Measurements from ENCODE around the gene EXOSC1. TPM values are rescaled to one million over a fixed set of nuclear protein-coding genes. Genes with fewer than 3 reads are reported as not detected.
"Not testable (repeated sequence)": the region's sequence is repeated elsewhere in the genome, so short reads cannot be mapped to it uniquely, and the experiment has no call there.

EXOSC1 gene
- total RNA-seq, 2 experiments from 2014 or later, result 43.3 to 49.2 TPM

GRCh38 chr10:97481071-97481470, 35.3 kb upstream of the EXOSC1 start:
- intact Hi-C loops (cut with micrococcal nuclease), result no loop called here
- ChIA-PET CTCF (interaction anchor here (0.6 to 1.8 kb wide), 3 partner anchors 9 to 202 kb away, joined by 3 to 4 read pairs (median 3); no protein-coding TSS in a partner anchor), POLR2A (interaction anchor here (1.2 kb wide), 1 partner anchor 16 kb away, joined by 3 read pairs; no protein-coding TSS in a partner anchor)
- TF ChIP-seq CTCF (IDR thresholded peaks at IDR 0.05), result no peak
- Mint-ChIP-seq H3K27ac (no peak overlapping the region), H3K4me1 (ENCODE audit: low read depth) (peaks cover 5% of the 10 kb centered on the region), H3K36me3 (ENCODE audit: low read depth) (peaks cover 43% of the 10 kb centered on the region), H3K4me3 (no peak overlapping the region), H3K27me3 (no peaks in the 10 kb centered on the region), H3K9me3 (no peaks in the 10 kb centered on the region)
- no peak for ATAC-seq
- no peak for DNase-seq

GRCh38 chr10:97479939-97480338, 34.1 kb upstream of the EXOSC1 start:
- no peaks in the 10 kb centered on the region for H3K27me3 Mint-ChIP-seq
- CTCF ChIA-PET, result interaction anchor here (1.8 kb wide), 1 partner anchor 10 kb away, joined by 4 read pairs; no protein-coding TSS in a partner anchor
- H3K4me3 Mint-ChIP-seq, result no peak overlapping the region
- ATAC-seq (no peak), DNase-seq (no peak)
- peaks cover 49% of the 10 kb centered on the region for H3K36me3 Mint-ChIP-seq (ENCODE audit: low read depth)
- intact Hi-C loops (cut with micrococcal nuclease), result no loop called here
- no peak for TF ChIP-seq CTCF (IDR thresholded peaks at IDR 0.05)
- H3K9me3 Mint-ChIP-seq, result no peaks in the 10 kb centered on the region
- no peak overlapping the region for H3K27ac Mint-ChIP-seq
- POLR2A ChIA-PET, result no interaction called here
- H3K4me1 Mint-ChIP-seq (ENCODE audit: low read depth), result peaks cover 8% of the 10 kb centered on the region

- CTCF ChIA-PET; POLR2A ChIA-PET; H3K4me1 Mint-ChIP-seq (ENCODE audit: low read depth); H3K4me3 Mint-ChIP-seq; H3K27me3 Mint-ChIP-seq; DNase-seq; H3K27ac Mint-ChIP-seq; H3K9me3 Mint-ChIP-seq; ATAC-seq; intact Hi-C loops (cut with micrococcal nuclease): not testable (repeated sequence)
- H3K36me3 Mint-ChIP-seq (ENCODE audit: low read depth), result peaks cover 54% of the 10 kb centered on the region
Observed at GRCh38 chr10:97479410-97479809, 33.6 kb upstream of the EXOSC1 start.

- H3K27me3 Mint-ChIP-seq, result no peaks in the 10 kb centered on the region
- no peak for DNase-seq
- ATAC-seq, result no peak
- no peak overlapping the region for H3K4me3 Mint-ChIP-seq
- H3K36me3 Mint-ChIP-seq (ENCODE audit: low read depth), result peaks cover 61% of the 10 kb centered on the region
- H3K9me3 Mint-ChIP-seq, result no peaks in the 10 kb centered on the region
- intact Hi-C loops (cut with micrococcal nuclease), result no loop called here
- ChIA-PET CTCF (interaction anchor here (1.2 to 1.4 kb wide), 2 partner anchors 11 to 96 kb away, joined by 3 to 4 read pairs; no protein-coding TSS in a partner anchor), POLR2A (interaction anchor here (1.6 to 2.7 kb wide), 2 partner anchors 8 to 11 kb away, joined by 4 to 9 read pairs; no protein-coding TSS in a partner anchor)
- H3K4me1 Mint-ChIP-seq (ENCODE audit: low read depth), result peaks cover 5% of the 10 kb centered on the region
- no peak for TF ChIP-seq CTCF (IDR thresholded peaks at IDR 0.05)
- H3K27ac Mint-ChIP-seq, result peak overlapping the region; percentile 43
Observed at GRCh38 chr10:97475936-97476594, 30.3 kb upstream of the EXOSC1 start.

- no peak overlapping the region for H3K4me3 Mint-ChIP-seq
- ATAC-seq, result no peak
- CTCF ChIA-PET, result interaction anchor here (1.2 to 1.4 kb wide), 2 partner anchors 10 to 97 kb away, joined by 4 to 5 read pairs; no protein-coding TSS in a partner anchor
- H3K27ac Mint-ChIP-seq, result no peak overlapping the region
- no peak for TF ChIP-seq CTCF (IDR thresholded peaks at IDR 0.05)
- no peak for DNase-seq
- H3K4me1 Mint-ChIP-seq (ENCODE audit: low read depth), result peaks cover 5% of the 10 kb centered on the region
- no peaks in the 10 kb centered on the region for H3K27me3 Mint-ChIP-seq
- peaks cover 59% of the 10 kb centered on the region for H3K36me3 Mint-ChIP-seq (ENCODE audit: low read depth)
- intact Hi-C loops (cut with micrococcal nuclease), result no loop called here
- POLR2A ChIA-PET, result interaction anchor here (1.0 to 1.2 kb wide), 2 partner anchors 14 to 20 kb away, joined by 4 to 6 read pairs; no protein-coding TSS in a partner anchor
- no peaks in the 10 kb centered on the region for H3K9me3 Mint-ChIP-seq
Observed at GRCh38 chr10:97474918-97475317, 29.1 kb upstream of the EXOSC1 start.

- H3K27ac Mint-ChIP-seq; intact Hi-C loops (cut with micrococcal nuclease): not testable (repeated sequence)
- POLR2A ChIA-PET, result interaction anchor here (0.6 to 0.7 kb wide), 2 partner anchors 26 to 93 kb away, joined by 3 to 4 read pairs; no protein-coding TSS in a partner anchor
Observed at GRCh38 chr10:97468781-97469180, 23.0 kb upstream of the EXOSC1 start.

More at GRCh38 chr10:97468781-97469180, 23.0 kb upstream of the EXOSC1 start:
- DNase-seq; H3K4me3 Mint-ChIP-seq; H3K4me1 Mint-ChIP-seq (ENCODE audit: low read depth); H3K9me3 Mint-ChIP-seq; CTCF ChIA-PET; ATAC-seq; H3K27me3 Mint-ChIP-seq: not testable (repeated sequence)
- peaks cover 28% of the 10 kb centered on the region for H3K36me3 Mint-ChIP-seq (ENCODE audit: low read depth)
